ENCODE measurements around the gene GLB1L3. TPM values are rescaled to one million over a fixed set of nuclear protein-coding genes. Genes with fewer than 3 reads are reported as not detected.
"Not testable (repeated sequence)": the region's sequence is repeated elsewhere in the genome, so short reads cannot be mapped to it uniquely, and the experiment has no call there.

Gene GLB1L3
- total RNA-seq, 2 experiments from 2014 or later, result 4.7 to 4.8 TPM

DNA sequence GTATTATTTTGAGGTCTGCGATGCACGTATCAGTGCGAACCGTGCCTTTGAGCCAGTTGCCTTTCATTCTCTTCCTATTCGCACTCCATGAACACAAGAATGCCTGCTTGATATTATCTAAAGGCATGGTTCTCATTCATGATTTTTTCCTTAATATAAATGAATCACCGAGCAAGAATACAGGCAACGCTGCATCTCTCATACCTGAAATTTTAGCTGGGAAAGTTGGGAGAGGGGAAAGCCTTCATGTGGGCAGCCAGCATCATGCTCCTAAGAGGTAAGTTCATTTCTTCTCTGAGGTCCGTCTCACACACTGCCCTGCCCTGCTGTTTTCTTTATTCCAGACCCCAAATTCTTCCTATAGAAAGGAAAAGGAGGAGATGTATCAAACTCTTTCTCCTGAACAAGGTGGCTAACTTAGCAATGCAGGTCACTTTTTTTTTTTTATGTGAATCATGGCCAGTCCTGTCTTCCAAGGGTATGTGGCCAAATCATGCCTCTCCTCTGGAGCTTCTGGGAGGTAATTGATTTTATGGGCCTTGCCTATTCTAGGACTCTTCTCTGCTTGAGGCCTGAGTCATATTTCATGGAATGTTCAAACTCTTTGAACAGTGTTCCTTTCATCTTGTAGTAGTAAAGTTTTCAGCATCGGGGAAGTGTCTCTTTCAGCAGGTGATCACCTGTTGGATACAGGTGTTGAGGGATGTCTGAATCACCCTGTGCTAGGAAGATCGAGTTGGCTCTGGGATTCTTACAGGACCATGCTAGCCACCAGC is 58.8 kb downstream of the GLB1L3 start:
- ChIA-PET POLR2A (no interaction called here), CTCF (interaction anchor here (0.8 kb wide), 1 partner anchor 10 kb away, joined by 3 read pairs; no protein-coding TSS in a partner anchor)

DNA sequence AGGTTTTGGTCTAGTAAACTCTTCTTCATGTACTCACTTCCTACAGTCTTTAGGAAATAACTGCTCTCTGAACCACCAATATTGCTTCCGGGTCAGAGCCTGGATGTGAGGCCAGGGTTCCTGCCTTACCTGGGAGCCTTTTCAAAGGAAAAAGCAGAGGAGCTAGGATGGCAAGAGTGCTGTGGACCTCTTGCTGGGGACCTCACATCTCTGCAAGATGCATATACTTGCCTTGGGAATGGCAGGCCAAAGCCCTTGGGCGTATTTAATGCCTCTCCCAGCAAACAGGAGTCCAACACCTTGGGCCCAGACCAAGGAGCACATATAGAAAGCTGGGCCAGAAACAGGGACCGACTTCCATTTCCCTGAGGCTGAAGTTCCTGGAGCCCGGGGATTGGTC is 60.9 kb downstream of the GLB1L3 start:
- ChIA-PET CTCF (no interaction called here), POLR2A (no interaction called here)

DNA sequence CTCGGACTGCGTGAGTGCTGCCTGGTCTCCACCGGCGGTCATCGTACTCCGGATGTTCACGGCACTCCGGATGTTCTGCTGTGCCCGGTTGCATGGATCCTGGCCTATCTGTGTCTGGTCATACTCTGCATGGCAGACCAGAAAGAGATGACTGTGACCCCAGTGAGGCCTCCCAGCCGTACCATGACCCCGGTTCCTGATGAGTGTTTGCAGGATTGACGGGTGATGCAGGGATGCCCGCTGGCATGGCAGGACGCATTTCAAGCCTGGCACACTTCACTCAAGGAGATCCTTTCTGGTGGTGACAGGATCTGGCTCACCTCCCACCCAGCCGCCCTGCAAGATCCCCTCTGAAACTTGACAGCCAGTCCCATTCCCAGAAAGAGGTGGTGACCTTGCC is 61.9 kb downstream of the GLB1L3 start:
- CTCF ChIA-PET, result no interaction called here
- POLR2A ChIA-PET, result no interaction called here

DNA sequence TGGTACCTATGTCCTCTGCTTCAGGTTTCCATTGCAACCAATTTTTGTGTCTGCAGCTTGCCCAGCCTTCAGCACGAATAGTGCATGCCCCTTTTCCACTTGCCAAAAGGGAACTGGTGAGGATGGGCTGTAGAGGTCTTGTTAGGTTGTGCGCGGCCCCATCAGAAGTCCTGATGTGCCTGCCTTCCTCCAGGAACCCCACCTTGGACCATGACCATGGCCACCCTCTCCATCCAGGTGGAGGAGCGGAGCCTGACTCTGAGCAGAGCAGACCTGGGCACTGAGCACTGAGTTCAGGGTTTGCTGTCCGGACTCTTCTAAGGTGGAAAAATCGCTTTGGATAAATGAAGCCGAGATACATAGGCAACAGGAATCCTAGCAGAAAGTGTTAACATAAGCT is 62.5 kb downstream of the GLB1L3 start:
- ChIA-PET POLR2A (no interaction called here), CTCF (no interaction called here)

DNA sequence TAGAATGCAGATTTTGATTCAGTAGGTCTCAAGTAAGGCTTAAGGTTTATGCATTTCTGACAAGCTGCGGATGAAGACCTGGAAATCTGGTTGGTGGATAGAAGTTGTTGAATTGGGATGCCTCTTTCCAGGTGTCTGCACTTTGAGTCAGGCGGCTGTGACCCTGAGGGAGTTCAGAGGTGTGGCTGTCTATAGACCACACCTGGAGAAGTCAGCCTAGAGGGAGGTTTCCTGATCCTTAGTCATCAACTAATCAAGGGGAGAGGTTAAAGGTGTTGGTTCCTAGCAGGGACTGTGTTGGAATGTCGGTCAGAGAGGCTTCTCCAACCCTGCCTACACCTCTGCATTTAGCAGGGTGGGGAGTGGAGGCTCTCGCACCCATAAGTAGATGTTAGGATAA is 63.6 kb downstream of the GLB1L3 start:
- CTCF ChIA-PET, result no interaction called here
- POLR2A ChIA-PET, result no interaction called here

DNA sequence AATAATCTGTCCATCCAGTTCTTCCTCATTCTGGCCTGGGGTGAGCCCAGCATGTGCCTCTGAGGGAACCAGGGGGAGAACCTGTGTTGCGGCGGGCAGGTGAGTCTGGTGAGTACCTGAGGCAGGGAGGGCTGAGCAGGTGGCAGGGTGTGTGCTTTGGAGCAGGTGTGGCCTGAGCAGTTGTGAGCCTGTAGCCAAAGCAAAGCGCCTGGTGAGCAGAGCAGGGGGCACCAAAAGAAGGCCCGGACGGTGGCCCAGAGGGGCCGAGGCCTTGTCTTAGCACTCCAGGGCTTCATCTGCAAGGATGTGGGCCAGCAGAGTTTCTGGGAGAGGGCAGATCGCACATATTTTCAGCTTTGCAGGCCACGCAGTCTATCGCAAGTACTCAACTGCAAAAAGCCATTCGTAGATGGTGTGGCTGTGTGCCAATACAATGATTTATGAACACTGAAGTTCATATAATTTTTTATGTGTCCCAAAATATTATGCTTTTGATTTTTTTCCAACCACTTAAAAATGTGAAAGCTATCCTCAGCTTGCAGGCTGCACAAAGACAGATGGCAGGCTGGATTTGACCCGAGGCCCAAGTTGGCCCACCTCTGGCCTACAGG is 64.3 kb downstream of the GLB1L3 start:
- ChIA-PET POLR2A (no interaction called here), CTCF (no interaction called here)

DNA sequence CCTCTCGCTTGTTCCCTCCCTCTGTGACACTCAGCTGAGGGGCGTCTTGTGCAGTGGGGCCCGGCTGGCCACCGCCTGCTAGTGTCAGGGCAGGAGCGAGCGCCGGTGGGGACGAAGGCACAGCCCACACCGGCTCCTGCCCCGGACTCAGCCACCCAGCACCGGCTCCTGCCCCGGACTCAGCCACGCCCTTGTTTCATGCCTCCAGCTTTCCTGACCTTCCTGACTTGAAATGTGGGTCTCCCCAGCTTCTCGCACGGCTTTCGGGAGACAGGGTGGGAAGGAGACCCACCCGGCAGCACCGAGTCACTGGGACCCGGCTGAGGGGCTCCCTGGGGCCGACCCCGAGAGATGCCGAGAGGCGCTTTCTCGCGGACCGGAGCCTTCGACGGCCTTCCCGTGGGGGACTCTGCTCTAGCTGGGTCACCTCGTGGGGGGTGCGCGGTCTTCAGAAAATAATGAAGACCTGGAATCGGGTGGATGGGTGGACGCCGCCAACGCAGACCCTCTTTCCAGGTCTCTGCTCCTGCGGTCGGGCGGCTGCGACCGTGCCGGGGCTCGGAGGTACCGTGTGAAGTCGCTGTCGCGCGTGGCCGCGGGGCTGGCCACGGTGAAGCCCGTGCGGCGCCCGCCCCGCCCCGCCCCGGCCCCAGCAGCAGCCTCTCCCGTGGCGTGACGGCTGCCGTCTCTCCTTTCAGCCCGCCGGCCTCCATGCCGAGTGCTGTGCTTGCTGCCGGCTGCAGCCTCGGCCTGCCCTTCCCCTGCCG is 65.8 kb downstream of the GLB1L3 start:
- ChIA-PET POLR2A (interaction anchor here (0.7 kb wide), 1 partner anchor 131 kb away, joined by 3 read pairs; no protein-coding TSS in a partner anchor), CTCF (interaction anchor here (0.6 kb wide), 1 partner anchor 16 kb away, joined by 3 read pairs; no protein-coding TSS in a partner anchor)

DNA sequence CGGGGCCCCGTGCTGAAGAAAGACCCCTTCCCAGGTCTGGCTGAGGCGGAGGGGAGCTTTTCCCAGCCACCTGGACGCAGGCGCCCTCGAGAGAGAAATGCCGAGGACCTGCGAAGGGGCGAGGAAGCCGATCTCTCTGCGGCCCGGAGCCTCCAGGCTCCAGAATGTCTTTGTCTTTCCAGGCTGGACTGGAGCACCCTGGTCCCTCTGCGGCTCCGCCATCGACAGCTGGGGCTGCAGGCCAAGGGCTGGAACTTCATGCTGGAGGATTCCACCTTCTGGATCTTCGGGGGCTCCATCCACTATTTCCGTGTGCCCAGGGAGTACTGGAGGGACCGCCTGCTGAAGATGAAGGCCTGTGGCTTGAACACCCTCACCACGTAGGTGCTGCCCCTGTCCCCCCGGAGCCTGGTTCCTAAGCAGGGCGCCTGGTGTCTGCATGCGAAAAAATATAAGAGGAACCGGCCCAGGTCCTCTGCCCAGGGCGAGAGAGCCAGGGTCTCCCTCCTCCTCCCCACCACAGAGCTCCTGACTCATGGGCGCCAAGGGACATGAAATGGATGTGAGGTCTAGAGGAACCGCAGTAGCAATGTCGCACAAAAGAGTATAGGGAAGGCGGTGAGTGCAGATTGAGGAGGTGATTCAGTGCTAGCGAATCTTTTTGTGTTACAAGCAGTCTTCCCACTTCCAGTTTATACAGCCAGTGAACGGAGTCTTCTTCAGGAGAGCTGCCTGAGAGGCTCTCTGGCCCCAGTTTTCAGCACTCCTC is 66.6 kb downstream of the GLB1L3 start:
- ChIA-PET CTCF (no interaction called here), POLR2A (no interaction called here)

DNA sequence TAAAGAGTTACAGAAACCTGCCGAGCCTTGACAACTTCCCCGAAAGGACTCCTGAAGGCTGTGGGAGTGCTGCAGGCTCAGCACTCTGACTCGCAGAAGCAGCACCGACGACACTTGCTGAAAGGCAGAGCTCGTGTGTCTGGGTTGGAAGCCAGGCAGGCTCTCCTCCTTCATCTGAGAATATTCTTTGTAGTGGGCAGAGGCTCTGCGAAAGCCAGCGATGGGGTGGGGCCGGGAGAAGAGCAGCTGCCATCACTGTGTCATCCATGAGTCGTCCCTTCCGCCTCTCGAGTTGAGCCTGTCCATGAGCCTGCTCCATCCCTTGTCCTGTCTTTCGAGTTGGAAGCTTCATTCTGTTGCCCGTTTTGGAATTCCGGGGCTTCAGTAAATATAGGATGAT is 67.5 kb downstream of the GLB1L3 start:
- CTCF ChIA-PET, result no interaction called here
- POLR2A ChIA-PET, result no interaction called here

DNA sequence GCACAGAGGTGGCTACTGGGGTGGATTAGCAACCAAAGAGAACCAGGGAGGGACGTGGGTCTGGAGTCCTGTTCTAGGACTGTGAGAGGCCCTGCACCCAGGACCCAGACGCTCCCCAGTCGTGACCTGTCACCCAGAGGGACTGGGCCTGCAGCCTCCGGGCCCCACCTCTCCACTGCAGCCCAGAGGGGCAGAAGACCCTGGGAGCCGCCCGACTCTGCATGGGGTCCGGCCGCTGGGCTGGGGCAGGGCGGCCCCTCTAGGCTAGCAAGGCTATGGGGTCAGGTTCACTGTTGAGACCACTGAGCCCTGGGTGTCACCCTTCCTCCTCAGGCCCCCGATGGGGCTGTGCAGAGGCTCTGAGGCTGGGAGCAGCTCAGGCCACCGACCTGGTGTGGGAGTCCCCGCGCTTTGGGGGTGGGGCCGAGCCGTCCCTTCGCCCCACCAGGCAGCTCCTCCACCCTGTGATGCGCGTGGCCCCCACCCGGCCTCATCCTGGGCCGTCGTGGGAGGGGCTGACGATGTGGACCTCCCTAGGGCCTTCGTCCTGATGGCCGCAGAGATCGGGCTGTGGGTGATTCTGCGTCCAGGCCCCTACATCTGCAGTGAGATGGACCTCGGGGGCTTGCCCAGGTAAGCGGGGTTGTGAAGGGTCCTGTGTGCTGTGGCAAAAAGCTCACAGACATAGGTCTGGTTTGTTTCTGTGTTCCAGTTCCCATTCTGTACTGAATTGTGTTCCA is 68.5 kb downstream of the GLB1L3 start:
- CTCF ChIA-PET, result interaction anchor here (1.0 kb wide), 1 partner anchor 9 kb away, joined by 3 read pairs; no protein-coding TSS in a partner anchor
- POLR2A ChIA-PET, result not testable (repeated sequence)

DNA sequence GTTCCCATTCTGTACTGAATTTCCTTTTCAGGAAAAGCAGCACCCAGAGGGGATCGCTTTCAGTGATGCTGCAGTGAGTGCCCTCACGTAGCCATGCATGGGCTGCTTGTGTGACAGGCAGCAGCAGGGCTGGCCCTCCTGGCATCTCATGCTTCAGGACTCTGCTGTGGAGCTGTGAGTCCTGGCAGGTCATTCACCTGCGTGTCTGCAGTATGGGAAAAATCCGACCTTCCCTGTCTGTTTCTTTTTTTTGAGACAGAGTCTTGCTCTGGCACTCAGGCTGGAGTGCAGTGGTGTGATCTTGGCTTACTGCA is 69.0 kb downstream of the GLB1L3 start:
- CTCF ChIA-PET, result interaction anchor here (1.0 kb wide), 1 partner anchor 10 kb away, joined by 3 read pairs; no protein-coding TSS in a partner anchor
- POLR2A ChIA-PET, result no interaction called here

DNA sequence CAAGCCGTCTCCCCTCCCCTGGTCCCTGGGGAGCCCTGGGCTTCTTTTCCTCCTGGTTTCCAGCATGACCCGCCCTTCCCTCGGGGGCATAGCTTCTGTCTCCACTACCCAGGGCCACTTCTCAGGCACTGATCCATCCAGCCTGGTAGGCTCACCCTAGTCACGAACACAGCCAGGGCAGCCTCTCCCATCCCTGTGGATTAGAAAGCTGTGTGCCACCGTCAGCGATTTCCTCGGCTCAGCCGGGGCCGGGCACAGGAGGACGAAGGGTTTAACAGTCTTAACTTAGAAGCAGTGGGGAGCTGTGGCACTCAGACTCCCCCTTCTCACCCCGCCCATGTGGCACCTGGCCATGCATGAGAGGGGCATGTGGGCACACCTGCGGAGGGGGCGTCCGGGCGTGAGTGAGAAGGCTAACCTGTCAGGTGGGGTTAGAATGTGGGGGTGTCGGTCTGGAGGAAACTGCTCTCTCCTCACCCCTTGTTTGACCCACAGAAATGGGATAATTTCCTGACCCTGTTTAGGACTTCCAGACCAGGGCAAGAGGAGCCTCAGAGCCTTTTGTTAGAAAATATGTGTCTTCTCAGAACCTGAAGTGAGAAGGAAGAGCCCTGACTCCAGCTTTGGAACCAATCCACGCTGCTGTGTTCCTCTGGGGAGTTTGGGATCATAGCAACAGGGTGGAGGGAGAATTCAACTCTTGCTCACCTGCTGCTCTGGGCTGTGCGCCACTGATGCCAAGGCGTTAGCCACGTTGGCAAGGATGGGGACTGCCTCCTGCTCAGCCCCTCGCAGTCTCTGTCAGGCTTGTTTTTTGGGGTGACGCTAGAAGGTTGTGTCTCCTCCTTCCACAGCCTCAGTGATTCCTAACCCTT is 70.2 kb downstream of the GLB1L3 start:
- POLR2A ChIA-PET, result no interaction called here
- CTCF ChIA-PET, result interaction anchor here (1.0 kb wide), 1 partner anchor 11 kb away, joined by 3 read pairs; no protein-coding TSS in a partner anchor

DNA sequence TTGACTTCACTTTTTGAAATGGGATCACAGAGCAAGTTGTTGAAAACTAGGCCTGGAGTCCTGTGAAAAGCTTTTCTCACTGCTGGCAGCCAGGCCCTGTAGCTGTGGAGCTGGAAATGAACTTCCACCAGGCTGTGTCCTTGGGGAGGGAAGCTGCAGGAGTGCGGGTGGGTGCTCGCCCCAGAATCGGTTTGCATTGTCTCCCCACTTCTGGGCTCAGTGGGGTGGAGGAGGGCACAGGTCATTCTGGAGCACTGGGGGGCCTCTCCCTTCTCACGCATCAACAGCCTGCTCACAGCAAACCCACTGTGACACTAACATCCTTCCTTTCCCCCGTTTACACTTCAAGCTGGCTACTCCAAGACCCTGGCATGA is 70.8 kb downstream of the GLB1L3 start:
- POLR2A ChIA-PET, result no interaction called here
- CTCF ChIA-PET, result no interaction called here

DNA sequence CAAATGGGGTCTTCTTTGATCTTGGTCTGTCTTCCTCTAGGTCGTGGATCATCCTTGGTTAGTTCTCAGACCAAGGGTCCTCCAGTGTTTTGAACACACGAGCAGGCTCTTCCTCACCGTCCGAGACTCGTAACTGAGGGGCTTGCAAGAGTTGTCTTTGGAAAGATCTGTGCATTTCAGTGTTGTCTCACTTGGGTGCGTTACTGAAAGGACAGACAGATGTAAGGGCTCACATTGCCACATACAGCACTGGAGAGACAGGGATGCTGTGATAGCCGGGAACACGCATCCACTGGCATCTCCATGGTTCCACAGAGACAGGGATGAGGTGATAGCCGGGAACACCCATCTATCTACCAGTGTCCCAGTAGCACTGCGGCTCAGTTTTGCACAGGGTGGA is 71.3 kb downstream of the GLB1L3 start:
- POLR2A ChIA-PET, result no interaction called here
- CTCF ChIA-PET, result no interaction called here

DNA sequence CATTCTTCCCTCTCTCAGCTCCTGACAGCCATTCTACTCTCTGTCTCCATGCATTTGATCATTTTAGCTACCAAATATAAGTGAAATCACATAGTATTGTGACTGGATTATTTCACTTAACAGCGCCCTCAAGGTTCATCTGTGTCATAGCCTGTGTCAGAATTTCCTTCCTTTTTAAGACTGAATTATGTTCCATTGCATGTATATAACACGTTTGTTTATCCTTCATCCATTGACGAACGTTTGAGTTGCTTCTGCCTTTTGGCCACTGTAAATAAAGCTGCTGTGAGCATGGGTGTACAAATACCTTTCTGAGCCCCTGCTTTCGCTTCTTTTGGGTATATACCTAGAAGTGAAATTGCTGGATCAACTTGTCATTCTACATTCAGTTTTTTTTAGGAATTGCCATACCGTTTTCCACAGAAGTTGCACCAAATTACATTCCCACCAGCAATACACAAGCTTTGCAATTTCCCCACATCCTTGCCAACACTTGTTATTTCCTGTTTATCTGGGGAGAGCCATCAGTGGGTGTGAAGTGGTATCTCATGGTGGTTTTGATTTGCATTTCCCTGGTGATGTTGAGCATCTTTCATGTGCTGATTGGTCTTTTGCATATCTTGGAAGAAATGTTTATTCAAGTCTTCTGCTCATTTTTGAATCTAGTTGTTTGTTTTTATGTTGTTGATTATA is 73.1 kb downstream of the GLB1L3 start:
- CTCF ChIA-PET, result interaction anchor here (0.6 kb wide), 1 partner anchor 142 kb away, joined by 3 read pairs; no protein-coding TSS in a partner anchor
- POLR2A ChIA-PET, result no interaction called here

DNA sequence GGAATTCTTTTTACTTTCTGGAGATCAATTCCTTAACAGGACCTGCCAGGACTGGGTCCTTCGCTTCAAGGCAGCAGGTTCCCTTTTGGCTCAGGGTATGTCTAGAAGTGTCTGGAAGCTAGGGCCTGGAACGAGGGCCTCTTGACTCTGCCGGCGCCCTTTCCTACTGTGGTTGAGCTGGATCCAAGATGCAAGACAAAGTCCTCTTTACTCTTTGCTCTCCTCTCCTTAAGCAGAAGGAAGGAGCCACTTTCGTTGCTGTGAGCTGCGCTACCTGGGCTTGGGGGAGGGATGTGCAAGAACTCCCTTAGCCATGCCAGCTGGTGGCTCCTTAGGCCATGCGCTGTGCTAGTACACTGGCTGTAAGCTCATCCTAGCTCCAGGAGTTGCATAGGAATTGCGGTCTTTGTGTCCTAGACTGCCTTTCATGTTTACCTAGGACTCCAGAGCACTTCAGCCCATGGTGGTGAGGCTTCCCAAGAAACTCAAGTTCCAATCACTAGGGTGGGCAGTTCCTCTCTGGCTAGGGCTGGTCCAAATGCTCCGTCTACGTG is 73.7 kb downstream of the GLB1L3 start:
- POLR2A ChIA-PET, result no interaction called here
- CTCF ChIA-PET, result interaction anchor here (0.6 kb wide), 1 partner anchor 143 kb away, joined by 3 read pairs; no protein-coding TSS in a partner anchor

DNA sequence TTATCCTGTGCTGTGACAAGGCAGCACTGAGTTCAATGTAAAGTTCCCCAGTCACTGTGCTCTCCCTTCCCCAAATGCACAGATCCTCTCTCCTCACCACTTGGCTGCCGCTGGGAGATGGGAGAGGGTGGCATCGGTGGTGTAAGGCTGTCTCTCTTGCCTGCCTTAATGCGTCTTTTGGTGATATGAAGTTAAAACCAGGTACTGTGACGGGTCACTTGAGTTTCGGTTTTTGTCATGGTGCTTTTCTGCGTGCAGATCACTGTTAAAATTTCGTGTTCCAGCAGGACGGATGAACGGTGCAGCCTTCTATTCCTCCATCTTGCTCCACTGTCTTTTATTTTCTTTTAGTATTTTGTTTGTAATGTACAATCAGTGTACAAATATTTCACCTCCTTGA is 74.2 kb downstream of the GLB1L3 start:
- POLR2A ChIA-PET, result no interaction called here

DNA sequence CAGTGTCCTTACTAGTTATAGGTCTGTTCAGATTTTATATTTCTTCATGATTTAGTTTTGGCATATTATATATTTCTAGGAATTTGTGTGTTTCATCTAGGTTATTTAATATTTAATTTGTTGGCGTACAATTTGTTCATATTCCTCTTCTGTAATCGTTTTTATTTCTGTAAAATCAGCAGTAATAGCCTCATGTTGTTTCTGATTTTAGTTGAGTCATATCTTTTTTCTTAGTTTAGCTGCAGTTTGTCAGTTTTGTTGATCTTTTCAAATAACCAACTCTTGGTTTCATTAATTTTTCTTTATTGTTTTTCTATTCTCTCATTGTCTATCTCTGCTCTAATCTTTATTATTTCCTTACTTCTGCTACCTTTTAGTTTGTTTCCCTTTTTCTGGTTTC is 75.9 kb downstream of the GLB1L3 start:
- CTCF ChIA-PET, result no interaction called here
- POLR2A ChIA-PET, result no interaction called here

More for the DNA sequence above, 74.2 kb downstream of the GLB1L3 start:
- CTCF ChIA-PET, result no interaction called here

All from activated CD8-positive, alpha-beta memory T cell treated with anti-CD3 and anti-CD28 coated beads for 36 hours (primary cell).